SKM-1 (cell line): ENCODE results near the gene PTK6.
"Not testable (repeated sequence)": the region's sequence is repeated elsewhere in the genome, so short reads cannot be mapped to it uniquely, and the experiment has no call there.

ENCODE experiments used
- DNase-seq: peaks from one replicate; lab custom pipeline; 2025; ENCODE audit not compliant: unreplicated experiment; lab: John Stamatoyannopoulos, UW

Gene PTK6

DNA sequence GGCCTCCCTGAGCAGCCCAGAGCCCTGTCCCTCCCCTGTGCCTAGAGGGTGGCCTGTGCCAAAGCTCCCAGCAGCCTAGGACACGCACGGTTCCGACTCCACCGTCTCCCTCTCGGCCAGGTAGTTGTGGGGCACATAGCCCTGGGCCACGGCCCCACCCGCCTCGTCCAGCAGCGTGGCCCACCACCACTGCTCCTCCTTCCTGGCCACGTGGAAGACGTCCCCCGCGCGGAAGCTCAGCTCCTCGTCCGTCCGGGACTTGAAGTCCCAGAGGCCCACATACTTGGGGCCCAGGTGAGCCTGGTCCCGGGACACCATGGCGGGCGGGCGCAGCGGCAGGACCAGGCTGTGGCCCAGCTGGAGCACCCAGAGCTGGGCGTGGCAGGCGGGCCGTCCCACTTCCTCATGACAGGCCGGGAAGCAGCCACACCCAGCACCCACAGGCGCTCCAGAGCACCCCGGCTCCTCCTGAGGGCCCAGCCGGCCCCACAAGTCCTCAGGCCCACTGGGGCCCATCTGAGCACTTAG lies at the start of gene PTK6:
TSS of gene PTK6 (minus strand) at position 380 of the 528 bp plus-strand sequence. CDS start at position 318, 62 bp downstream.
- no peak for DNase-seq

DNA sequence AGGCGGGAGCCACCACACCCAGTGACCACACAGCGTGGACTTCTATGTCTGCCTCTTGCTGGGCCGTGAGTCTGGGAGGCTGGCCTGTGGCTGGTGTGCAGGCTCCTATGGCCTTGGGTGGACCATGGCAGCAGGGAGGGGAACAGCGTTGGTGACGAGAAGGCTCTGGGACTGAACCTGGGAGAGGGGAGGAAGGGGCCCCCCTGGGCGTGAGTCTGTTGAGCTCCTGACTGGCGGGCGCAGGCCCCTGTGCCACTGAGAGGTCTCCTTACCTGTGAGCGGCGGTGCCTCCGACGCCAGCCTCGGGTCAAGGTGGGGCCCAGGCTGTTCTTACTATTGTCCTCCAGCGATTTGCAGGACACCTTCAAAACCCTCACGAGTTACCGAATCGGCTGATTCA lies 49.6 kb upstream of the PTK6 start:
- no peak for DNase-seq

DNA sequence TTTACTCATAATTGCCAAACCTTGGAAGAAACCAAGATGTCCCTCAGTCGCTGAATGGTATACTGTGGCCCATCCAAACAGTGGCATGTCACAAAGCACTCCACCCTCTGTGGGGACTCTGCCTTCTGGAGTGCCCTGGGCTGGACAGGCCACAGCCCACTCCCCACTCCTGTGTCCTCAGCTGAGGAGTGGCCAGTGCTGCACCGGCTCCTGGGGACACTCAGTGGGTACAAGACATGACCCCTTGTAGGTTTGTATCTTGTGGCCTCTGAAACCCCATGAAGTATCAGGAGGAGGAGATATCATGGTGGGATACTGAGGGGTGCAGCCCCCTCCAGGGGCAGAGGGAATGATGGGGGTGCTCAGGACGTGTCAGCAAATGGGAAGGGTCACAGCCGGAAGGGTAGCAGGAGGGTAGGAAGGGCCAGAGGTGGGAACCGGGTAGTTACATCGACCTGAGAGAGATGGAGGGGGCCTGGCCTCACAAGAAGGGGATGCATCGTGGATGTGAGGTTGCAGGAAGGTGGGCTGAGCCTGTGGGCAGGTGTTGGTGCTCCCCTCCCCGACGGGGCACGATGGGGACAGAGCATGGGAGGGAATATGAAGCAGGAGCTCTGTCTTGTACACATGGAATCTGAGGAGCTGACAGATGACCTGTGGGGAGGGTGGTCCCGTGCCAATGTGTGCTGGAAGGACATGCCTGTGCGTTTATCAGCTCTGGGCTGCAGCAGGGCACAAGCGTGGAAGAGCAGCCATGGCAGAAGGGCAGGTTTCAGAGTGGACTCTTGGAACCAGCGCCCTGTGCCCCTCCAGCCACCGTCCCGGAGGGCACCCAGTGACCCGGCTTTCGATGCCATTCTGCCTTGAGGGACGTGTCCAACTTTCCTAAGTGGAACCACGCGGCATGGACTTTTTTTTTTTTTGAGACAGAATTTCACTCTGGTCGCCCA lies 48.7 kb upstream of the PTK6 start:
- no peak for DNase-seq

DNA sequence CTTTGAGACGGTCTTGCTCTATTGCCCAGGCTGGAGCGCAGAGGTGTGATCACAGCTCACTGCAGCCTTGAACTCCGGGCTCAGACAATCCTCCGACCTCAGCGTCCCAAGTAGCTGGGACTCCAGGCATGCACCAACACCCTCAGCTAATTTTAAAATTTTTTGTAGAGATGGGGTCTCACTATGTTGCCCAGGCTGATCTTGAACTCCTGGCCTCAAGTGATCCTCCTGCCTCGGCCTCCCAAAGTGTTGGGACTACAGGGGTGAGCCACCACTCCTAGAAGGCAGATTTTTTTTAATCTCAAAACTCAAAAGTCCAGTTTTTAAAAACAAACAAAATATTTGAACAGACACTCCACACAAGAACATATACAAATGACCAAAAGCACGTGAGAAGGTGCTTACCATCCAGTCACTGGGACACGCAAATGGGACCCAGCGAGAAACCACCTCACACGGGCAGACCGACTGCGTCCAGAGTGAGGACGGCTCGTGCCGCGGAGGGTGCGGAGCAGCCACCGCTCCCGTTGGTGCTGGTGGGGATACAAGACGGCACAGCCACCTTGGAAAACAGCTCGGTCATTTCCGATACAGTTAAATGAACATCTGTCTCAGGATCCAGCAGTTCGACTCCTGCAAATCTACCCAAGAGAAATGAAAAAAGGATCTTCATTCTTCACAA lies 45.3 kb upstream of the PTK6 start:
- no peak for DNase-seq

DNA sequence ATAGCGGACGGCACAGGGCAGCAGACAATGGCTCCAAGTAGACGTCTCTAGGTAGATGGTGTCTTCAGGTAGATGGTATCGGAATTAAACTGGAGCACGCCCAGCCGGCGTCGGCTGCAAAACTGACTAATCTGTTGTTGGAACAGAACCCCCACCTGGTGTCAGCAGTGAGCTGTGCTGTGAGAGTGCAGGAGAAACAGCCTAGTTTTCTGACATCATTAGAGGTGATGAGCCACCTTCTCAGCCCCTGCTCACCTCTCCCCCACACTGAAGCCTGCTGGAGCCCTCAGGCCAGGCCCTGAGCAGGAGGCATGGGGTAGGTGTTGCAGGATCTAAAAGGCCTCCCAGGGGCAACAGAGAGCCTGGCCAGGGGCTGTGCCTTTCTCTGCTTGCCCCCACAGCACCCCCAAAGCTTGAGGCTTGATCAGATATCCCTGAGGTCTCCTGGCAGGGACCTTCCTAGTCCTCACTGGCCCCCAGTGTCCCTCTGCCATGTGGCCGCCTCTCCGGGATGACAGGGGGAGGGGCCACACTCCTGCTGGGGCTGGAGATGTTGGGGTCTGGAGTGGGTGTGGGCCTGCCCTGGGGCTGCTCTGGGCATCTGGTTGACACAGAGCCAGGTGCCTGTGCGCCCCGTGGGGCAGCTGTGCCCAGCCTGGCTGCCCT lies 43.8 kb upstream of the PTK6 start:
- DNase-seq = no peak

DNA sequence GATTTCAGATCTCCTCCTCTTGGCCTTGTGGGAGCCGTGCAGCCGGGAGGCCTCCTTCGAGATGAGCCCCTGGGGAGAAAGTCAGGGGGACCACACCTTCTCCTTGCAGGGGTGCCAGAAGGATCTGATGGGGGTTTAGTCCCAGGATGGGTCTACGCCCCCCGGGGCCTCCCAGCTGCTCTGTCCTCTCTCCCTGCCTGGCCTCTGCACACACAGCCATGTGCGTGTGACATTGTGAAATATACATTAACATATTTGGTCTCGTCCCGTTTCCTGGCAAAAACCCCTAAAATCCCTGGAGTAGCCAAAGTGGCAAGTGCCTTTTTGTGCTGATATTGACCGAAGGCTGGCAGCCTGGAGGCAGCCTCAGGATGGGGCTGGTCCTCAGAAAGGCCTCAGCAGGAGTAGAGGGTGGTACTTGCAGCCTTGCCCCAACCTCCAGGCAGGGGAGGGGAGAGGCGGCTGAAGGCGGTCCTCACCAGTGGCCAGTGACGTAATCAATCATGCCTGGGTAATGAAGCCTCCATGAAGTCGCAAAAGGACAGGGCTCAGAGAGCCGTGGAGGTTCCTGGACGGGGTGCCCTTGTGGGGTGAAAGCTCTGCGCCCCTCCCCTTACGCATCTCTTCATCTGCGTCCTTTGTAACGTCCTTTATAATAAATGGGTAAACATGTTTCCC lies 42.0 kb upstream of the PTK6 start:
- no peak for DNase-seq

DNA sequence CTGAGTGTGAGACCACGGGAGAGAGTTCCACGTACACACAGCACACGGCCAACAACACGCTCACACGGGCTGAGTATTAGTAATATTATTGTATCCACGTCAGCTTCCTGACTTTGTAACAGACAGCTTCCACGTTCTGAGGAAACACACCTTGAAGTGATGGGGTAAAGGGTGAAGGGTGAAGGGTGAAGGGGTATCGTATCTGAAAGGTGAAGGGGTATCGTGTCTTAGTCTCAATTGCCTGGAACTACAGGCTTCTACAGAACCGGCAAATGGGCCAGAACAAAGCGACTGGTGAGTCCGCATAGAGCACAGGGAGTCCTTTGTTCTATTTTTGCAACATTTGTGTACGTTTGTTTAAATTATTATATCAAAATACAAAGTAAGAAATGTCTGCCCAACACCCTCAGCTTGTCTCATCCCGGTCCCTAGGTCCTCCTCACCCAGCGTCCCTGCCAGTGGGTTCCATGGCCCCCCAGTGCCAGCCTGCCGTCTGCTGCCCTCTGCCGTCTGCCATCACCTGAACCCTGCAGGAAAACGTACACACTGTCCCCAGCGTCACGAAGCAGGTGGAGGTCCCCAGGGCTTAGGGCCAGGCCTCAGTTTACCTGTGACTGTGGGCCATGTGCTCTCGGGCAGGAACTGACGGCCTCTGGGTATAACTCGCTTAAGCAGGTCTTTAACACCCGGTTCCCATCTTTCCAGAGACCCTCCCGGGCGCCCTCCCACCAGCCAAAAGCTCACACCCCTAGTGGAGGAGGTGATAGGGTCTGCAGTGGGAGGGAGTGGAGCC lies 41.2 kb upstream of the PTK6 start:
- DNase-seq = no peak

DNA sequence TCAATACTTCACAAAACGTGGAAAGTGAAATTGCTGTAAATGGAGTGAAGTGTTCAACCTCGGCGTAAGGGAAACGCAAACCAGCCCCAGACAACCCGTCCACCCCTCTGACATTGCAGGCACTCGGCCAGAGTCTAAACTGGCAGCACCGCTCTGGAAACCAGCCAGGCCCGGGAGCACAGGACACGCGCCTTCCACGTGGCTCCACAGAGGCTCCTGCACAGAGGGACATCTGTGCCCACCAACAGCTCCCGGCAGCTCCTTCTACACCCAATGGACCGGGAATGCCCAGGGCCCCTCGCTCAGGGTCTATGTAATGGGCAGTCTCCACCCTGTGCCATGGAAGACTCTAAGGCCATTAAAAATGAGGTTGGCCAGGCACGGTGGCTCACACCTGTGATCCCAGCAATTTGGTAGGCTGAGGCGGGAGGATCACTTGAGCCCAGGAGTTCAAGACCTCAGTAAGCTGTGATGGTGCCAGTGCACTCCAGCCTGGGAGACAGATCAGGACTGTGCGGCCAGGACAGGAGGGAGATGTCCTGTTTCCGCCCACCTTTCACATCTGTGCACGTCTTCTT lies 40.2 kb upstream of the PTK6 start:
- no peak for DNase-seq

DNA sequence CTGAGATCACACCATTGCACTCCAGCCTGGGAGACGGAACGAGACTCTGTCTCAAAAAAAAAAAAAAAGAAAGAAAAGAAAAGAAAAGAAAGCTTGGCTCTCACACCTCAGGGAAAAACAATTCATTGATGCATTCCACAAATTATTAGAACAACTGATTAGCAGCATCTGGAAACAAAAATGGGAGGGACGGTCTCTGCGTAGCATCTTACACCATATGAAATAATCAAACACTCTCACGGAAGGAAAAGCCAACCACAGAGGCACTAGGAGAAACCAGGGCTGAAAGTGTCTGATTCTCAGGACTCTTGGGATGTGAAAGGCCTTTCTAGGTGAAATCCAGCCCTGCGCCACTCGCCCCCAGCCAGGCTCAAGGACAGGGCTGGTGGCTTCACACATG lies 39.1 kb upstream of the PTK6 start:
- no peak for DNase-seq

DNA sequence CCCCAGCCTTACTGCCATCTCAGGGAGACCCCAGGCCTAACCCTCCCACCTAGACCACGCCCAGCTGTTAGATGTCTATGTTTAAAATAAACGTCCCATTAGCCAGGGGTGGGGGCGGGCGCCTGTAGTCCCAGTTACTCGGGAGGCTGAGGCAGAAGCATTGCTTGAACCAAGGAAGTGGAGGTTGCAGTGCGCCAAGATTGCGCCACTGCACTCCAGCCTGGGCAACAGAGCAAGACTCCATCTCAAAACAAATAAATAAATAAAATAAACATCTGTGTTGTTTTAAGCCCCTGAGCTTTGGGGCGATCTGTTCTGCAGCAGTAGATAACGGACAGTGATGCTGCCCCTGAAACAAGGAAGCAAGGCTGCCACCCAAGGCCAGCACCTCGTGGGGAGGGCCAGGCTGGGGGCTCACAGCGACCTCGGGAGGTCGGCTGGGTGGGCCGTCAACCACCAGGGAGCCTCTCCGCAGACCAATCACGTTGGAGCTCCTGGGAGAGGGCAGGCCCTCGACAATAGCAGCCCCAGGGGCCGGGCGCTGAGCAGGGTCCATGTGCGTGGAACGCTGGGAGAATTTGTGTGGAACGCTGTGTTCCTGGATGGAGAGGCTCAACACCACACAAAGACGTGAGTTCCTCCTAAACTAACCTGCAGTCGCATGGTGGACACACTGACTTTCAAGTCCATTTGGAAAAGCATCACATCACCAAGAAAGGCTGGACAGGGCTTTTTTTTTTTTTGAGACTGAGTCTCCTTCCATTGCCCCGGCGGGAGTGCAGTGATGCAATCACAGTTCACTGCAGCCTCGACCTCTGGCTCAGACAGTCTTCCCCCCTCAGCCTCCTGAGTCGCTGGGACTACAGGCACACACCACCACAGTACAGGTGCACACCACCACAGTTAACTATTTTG lies 37.9 kb upstream of the PTK6 start:
- DNase-seq = no peak

DNA sequence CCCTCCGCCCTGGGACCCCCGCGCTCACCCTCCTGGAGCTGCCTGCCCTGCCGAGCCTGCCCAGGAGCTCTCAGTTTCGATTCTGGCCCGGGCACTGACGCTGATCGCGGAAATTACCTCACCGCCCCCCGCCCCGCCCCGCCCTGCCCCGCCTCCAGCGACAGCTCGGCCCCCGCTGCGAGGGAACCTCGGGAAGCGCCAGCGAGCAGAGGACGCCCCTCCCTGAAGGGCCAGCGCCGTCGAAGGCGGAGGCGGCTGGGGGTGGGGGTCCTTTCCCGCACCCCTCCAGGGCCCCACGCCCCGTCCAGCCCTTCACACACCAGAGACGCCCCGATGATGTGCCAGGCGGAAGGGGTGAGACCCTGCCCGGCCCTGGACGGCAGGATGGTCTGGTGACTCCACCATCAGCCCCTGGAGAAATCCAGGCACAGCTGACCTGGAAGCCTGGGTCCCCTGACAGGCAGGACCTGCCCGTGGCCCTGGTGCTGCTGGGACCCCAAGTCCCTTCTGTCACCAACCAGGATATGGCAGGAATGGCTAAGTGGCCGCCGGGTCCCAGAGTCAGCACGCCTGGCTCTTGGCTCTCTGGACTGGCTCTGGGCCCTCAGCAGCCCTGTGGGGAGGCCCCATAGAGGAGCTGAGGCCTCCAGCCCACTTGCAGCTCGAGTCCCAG lies 37.1 kb upstream of the PTK6 start, which contains the start of gene HELZ2:
TSS of gene HELZ2 (minus strand) at position 84 of the 673 bp plus-strand sequence. CDS start 1,854 bp downstream, outside the sequence.
- DNase-seq = no peak

DNA sequence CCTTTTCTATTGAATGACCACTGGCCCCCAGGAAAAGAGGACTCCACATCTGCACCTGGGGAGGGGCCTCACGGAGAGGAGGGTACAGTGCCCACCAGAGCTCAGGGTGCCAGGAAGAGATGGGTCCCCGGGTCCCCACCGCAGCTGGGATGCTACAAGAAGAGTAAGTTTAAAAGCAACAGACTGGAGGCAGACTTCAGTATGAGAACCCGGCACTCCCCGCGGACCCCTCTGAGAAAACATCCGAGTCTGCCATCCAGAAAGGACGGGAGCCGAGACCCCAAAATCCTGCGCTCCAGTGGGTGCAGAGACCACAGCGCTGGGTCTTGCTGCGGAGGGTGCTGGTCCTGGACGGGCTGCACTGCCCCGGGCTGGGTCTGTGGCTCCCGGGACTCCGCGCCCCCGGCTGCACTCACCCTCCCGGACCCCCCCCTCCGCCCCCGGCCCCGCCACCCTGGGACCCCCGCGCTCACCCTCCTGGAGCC lies 36.5 kb upstream of the PTK6 start:
- no peak for DNase-seq

DNA sequence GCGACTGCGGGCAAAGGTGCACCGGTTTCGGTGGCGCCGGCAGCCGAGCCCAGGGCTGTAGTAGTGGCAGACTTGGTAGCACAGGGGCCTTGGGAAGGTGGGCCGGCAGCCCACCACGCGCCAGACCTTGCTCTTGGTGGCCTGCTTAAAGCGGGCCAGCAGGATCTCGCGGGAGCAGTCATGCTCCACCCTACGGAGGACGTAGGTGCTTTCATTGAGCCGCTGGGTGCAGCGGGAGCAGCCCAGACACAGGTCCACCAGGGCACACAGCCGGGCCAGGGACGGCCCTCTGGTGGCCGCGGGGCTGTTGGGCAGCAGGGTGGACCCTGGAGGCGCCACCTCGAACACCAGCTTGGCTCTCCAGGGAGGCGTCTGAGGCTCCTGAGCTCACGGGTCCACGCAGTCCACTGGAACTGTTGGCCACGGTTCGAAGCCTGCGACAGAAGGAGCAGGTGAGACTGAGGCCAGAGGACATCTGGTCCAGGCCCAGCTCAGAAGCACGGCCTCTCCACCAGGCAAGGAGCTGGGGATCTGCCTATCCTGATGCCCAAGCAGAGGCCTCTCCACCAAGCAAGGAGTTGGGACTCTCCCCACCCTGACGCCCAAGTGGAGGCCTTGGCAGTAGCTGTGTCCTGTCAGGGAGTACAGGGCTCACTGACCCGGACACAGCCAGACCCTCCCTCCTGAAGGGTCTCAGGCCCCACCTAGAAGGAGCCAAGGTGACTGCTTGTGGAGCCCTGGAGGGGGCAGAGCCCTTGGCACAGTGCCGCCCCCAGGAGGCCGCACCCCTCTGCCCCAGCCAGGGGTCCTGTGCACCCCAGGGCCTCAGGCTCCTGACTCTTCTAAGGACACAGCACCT lies 35.8 kb upstream of the PTK6 start:
- no peak for DNase-seq

DNA sequence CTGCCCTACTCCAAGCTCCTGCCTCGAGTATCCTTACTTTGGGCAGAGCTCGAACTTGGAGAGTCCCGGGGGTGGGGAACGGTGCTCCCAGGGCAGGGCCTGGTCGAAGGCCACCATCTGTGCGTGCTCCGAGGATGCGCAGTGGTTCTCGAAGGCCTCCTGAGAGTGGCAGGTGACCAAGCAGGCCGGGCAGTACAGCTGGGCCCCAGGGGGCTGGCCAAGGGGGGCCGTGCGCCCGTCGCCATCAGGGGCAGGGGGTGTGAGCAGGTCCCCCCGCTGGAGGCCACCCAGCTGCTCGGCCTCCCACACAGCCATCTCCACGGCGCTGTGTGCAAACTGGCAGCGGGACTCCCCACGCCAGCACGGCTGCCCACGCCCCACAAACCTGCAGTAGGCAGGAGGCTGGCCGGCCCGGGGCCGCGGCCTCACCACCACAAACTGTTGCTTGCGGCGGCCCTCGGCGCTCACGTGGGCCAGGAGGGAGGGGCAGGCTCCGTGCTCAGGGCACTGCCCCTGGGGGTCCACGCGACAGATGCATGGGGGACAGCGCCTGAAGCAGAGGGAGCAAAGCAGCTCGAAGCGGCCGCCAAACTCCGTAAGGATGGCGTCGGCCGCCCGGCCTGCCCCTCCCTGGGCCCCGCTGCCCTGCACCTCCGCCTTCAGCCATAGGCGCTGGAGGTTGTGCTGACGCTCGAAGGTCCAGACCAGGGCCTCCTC lies 35.1 kb upstream of the PTK6 start:
- DNase-seq = no peak

DNA sequence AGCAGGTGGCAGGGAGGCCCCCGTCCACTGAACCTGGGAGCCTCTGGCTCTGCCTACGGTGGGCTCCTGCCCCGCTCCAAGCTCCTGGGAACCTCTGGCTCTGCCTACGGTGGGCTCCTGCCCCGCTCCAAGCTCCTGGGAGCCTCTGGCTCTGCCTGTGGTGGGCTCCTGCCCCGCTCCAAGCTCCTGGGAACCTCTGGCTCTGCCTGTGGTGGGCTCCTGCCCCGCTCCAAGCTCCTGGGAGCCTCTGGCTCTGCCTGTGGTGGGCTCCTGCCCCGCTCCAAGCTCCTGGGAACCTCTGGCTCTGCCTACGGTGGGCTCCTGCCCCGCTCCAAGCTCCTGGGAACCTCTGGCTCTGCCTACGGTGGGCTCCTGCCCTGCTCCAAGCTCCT lies 33.9 kb upstream of the PTK6 start:
- not testable (repeated sequence) for DNase-seq
